K562 (cell line): ENCODE results near the gene LYPLA2. TPM values are rescaled to one million over a fixed set of nuclear protein-coding genes. Genes with fewer than 3 reads are reported as not detected.
"Not testable (repeated sequence)": the region's sequence is repeated elsewhere in the genome, so short reads cannot be mapped to it uniquely, and the experiment has no call there.

ENCODE experiments used
- ATAC-seq: fragments of 200-7000 bp; cut with Tn5 transposase; 3 replicates; pipeline ENCODE4 v1.9.1; 2020; ENCODE audit warnings: moderate library complexity
- BruUV-seq: library from RNA; stranded (reverse); fragments of 400-500 nt; replicated peaks from 2 replicates; lab custom pipeline; 2021; lab: Mats Ljungman, UMichigan
- CTCF ChIA-PET: fragments of 300-600 bp; formaldehyde crosslinking; extraction: SDS; loops from one replicate; lab custom pipeline; 2021; ENCODE audit warnings: low intra/inter-chr PET ratio; lab: Yijun Ruan, JAX
- POLR2A ChIA-PET: fragments of 300-600, 350-650 bp; sonication (Branson Sonifier 250); formaldehyde crosslinking; extraction: SDS; loops from one replicate; lab custom pipeline; 2021; ENCODE audit warnings: antibody characterized with exemption, inconsistent platforms; lab: Yijun Ruan, JAX
- DNase-seq, 4 experiments: peaks; one replicate each; pipeline versions ENCODE4 v3.0.0 to v3.0.0-alpha.2; 2011 to 2018; ENCODE audit warnings: low spot score in 3 of 4, mixed read lengths in 3 of 4; ENCODE audit errors: extremely low read depth in 1 of 4
- FAIRE-seq: peaks from 2 replicates; lab custom pipeline; 2011; peaks lifted over from hg19 to GRCh38; lab: Jason Lieb, UNC
- H2AFZ ChIP-seq: 2 replicates; pipeline ENCODE4 v1.6.0; 2011; ENCODE audit warnings: low read depth, low read length, control low read depth, inconsistent platforms
- H3K27ac ChIP-seq: fragments of 200-600 bp; 3 replicates; pipeline ENCODE4 v1.8.0; 2011; ENCODE audit warnings: low read depth, mild to moderate bottlenecking, control low read depth, inconsistent platforms, low read length, moderate library complexity, mixed read lengths; ENCODE audit errors: extremely low read depth
- H3K27me3 ChIP-seq, 2 experiments: fragments of 300-600 bp in 1 of 2; 2 replicates in 1 of 2; 3 replicates in 1 of 2; pipeline versions ENCODE4 v1.6.0 to v1.8.0; 2011; ENCODE audit warnings: inconsistent platforms in 2 of 2, low read length in 2 of 2, mild to moderate bottlenecking in 1 of 2, mixed read lengths in 1 of 2, moderate library complexity in 1 of 2; ENCODE audit not compliant: control insufficient read depth in 2 of 2, insufficient read depth in 2 of 2
- H3K36me3 ChIP-seq: fragments of 300-600 bp; 3 replicates; pipeline ENCODE4 v1.8.0; 2011; ENCODE audit warnings: mild to moderate bottlenecking, low read length, inconsistent platforms; ENCODE audit not compliant: control insufficient read depth, insufficient read depth
- H3K4me1 ChIP-seq, 2 experiments: fragments of 200-600 bp in 1 of 2; replicated peaks in 1 of 2; 2 replicates in 1 of 2; 3 replicates in 1 of 2; pipeline versions ENCODE4 v1.5.1 to v1.8.0; 2011; ENCODE audit warnings: inconsistent platforms in 2 of 2, low read length in 2 of 2, mild to moderate bottlenecking in 1 of 2, mixed read lengths in 1 of 2, moderate library complexity in 1 of 2; ENCODE audit not compliant: control insufficient read depth in 2 of 2, insufficient read depth in 2 of 2
- H3K4me2 ChIP-seq: 2 replicates; pipeline ENCODE4 v1.6.1; 2011; ENCODE audit warnings: low read length, control low read depth, inconsistent platforms, mixed read lengths; ENCODE audit not compliant: insufficient read depth
- H3K4me3 ChIP-seq: fragments of 200-600 bp; sonication (generic), shearing (Covaris generic); 2 replicates; pipeline ENCODE4 v1.5.1; 2016; ENCODE audit warnings: control low read depth, inconsistent platforms
- H3K79me2 ChIP-seq: fragments of 200-600 bp; 3 replicates; pipeline ENCODE4 v1.8.0; 2011; ENCODE audit warnings: low read length, inconsistent platforms; ENCODE audit not compliant: control insufficient read depth, insufficient read depth
- H3K9ac ChIP-seq, 2 experiments: 2 replicates each; pipeline versions ENCODE4 v1.6.0 to v1.6.1; 2011; ENCODE audit warnings: low read depth in 2 of 2, low read length in 2 of 2, control low read depth in 1 of 2, inconsistent platforms in 1 of 2, mild to moderate bottlenecking in 1 of 2, mixed read lengths in 1 of 2; ENCODE audit not compliant: insufficient read depth in 1 of 2
- H3K9me1 ChIP-seq: one replicate; pipeline ENCODE4 v1.6.0; 2011; ENCODE audit warnings: inconsistent platforms, mild to moderate bottlenecking, low read length, moderate library complexity; ENCODE audit not compliant: control insufficient read depth, insufficient read depth
- H3K9me3 ChIP-seq: replicated peaks from 2 replicates; pipeline ENCODE4 v1.5.1; 2011; ENCODE audit warnings: low read depth, low read length, inconsistent platforms; ENCODE audit not compliant: control insufficient read depth, insufficient read depth
- H4K20me1 ChIP-seq: replicated peaks from 2 replicates; pipeline ENCODE4 v1.6.1; 2011; ENCODE audit warnings: low read length, inconsistent platforms, mixed read lengths; ENCODE audit not compliant: control insufficient read depth, insufficient read depth
- POLR2A ChIP-seq: fragments of 450-650 bp; conservative IDR thresholded peaks from 2 replicates; pipeline ENCODE4 v1.6.1; 2016
- POLR2B ChIP-seq: fragments of 450-650 bp; IDR thresholded peaks from 2 replicates; pipeline ENCODE4 v1.6.1; 2018; ENCODE audit warnings: low read depth; ENCODE audit not compliant: partially characterized antibody
- TFAP4 ChIP-seq: sonication (generic); formaldehyde crosslinking; IDR thresholded peaks from 2 replicates; pipeline ENCODE4 v1.8.0; 2022; ENCODE audit warnings: missing genetic modification reagents, mild to moderate bottlenecking, moderate library complexity, borderline replicate concordance
- WGBS: fragments of 100-300 bp; shearing (Covaris generic); methylation state at CpG from one replicate; pipeline ENCODE4 v1.1.6; 2016; ENCODE audit warnings: low coverage, mixed read lengths; ENCODE audit not compliant: insufficient coverage; ENCODE audit errors: missing lambda C conversion rate; 5-methylcytosine and 5-hydroxymethylcytosine counted together
- in situ Hi-C: fragments of 300-500 bp; cut with MboI; formaldehyde crosslinking; loops from 4 replicates; pipeline ENCODE4 v1.15.0; 2018; ENCODE audit warnings: inconsistent platforms, mixed read lengths
- intact Hi-C: fragments of 100-400 bp; cut with micrococcal nuclease; formaldehyde crosslinking; loops from 2 replicates; pipeline ENCODE4 v1.14.2; 2022
- polyA plus RNA-seq, 8 experiments: library from polyadenylated mRNA; depleted of rRNA in 4 of 8; stranded (reverse) in 5 of 8; unstranded in 3 of 8; fragments of >200 nt; fragmentation: Nextera tagmentation in 2 of 8; fragmentation: Illumina TruSeq in 1 of 8; extraction: Ambion mirVana in 2 of 8; extraction: Trizol in 1 of 8; gene quantifications; 2 replicates each; pipeline versions ENCODE4 v1.2.1 to v1.2.3, GENCODE V29; 2011 to 2014; ENCODE audit warnings: inconsistent platforms in 1 of 8, missing spikeins in 1 of 8
- total RNA-seq, 7 experiments: library from RNA; depleted of rRNA in 6 of 7; stranded (reverse); fragments of >200 nt in 6 of 7; fragmentation: Illumina TruSeq in 2 of 7; extraction: Trizol in 2 of 7; gene quantifications; 2 replicates each; pipeline versions ENCODE4 v1.2.1 to v1.2.3, GENCODE V29; 2011 to 2021; ENCODE audit warnings: low replicate concordance in 1 of 7
- TF ChIP-seq, protein P1 (sequence below): fragments of 450-650 bp; IDR thresholded peaks from 2 replicates; pipeline ENCODE4 v1.6.1; 2017; ENCODE audit warnings: antibody characterized with exemption, mild to moderate bottlenecking

The LYPLA2 gene
- total and polyA plus RNA-seq, 9 of the 15 experiments (the other 6 are each of a cell fraction or from before 2014, with no cell fraction given) = 3.9 to 128 (median 60.1) TPM

DNA sequence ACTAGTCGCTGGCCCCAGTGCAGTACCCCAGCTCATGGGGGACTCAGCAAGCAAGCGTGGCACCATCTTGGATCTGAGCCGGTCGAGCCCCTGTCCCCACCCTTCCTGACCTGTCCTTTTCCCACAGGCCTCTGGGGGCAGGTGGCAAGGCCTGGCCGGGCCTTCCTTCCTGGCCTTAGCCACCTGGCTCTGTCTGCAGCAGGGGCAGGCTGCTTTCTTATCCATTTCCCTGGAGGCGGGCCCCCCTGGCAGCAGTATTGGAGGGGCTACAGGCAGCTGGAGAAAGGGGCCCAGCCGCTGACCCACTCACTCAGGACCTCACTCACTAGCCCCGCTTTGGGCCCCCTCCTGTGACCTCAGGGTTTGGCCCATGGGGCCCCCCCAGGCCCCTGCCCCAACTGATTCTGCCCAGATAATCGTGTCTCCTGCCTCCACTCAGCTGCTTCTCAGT, 3.8 kb downstream of the LYPLA2 start:
- CTCF ChIA-PET, ATAC-seq, H3K9me3 ChIP-seq, intact Hi-C loops, in situ Hi-C loops, H3K4me2 ChIP-seq, H3K9me1 ChIP-seq, H3K27ac ChIP-seq, FAIRE-seq, H3K27me3 ChIP-seq, H3K4me3 ChIP-seq, H4K20me1 ChIP-seq, H3K9ac ChIP-seq, H2AFZ ChIP-seq, DNase-seq: not testable (repeated sequence)
- WGBS = 69% methylated on average over 3 of the region's 9 CpGs
- peaks cover 41% of the 10 kb centered on the region for H3K79me2 ChIP-seq
- peak; percentile 31; the same call in 1 of the 2 replicates for TF ChIP-seq TFAP4 (CRISPR knock-in tag)
- TF ChIP-seq POLR2A = peak; percentile 54; the same call in 1 of the 2 replicates
- peak; percentile 7 for TF ChIP-seq POLR2B
- TF ChIP-seq, protein P1, sequence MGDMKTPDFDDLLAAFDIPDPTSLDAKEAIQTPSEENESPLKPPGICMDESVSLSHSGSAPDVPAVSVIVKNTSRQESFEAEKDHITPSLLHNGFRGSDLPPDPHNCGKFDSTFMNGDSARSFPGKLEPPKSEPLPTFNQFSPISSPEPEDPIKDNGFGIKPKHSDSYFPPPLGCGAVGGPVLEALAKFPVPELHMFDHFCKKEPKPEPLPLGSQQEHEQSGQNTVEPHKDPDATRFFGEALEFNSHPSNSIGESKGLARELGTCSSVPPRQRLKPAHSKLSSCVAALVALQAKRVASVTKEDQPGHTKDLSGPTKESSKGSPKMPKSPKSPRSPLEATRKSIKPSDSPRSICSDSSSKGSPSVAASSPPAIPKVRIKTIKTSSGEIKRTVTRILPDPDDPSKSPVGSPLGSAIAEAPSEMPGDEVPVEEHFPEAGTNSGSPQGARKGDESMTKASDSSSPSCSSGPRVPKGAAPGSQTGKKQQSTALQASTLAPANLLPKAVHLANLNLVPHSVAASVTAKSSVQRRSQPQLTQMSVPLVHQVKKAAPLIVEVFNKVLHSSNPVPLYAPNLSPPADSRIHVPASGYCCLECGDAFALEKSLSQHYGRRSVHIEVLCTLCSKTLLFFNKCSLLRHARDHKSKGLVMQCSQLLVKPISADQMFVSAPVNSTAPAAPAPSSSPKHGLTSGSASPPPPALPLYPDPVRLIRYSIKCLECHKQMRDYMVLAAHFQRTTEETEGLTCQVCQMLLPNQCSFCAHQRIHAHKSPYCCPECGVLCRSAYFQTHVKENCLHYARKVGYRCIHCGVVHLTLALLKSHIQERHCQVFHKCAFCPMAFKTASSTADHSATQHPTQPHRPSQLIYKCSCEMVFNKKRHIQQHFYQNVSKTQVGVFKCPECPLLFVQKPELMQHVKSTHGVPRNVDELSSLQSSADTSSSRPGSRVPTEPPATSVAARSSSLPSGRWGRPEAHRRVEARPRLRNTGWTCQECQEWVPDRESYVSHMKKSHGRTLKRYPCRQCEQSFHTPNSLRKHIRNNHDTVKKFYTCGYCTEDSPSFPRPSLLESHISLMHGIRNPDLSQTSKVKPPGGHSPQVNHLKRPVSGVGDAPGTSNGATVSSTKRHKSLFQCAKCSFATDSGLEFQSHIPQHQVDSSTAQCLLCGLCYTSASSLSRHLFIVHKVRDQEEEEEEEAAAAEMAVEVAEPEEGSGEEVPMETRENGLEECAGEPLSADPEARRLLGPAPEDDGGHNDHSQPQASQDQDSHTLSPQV = peak; percentile 49; the same call in 1 of the 2 replicates
- peaks cover 62% of the 10 kb centered on the region; the same call in 2 of the 3 replicates for H3K36me3 ChIP-seq
- H3K4me1 ChIP-seq = peaks cover 34 to 62% of the 10 kb centered on the region in 2 experiments
- POLR2A ChIA-PET = interaction anchor here (0.9 to 10.2 kb wide), 2 partner anchors 15 to 20 kb away, joined by 3 to 197 read pairs; partner anchors contain the start of gene PITHD1
- BruUV-seq = TSS peak; percentile 15
